Kidney glomerular epithelial cell (primary cell): ENCODE measurements around the gene PNPLA2.
A peak's percentile ranks its signal among the peaks of the same experiment; 100 is the strongest.

Experiments used
- DNase-seq: peaks from one replicate; lab custom pipeline; 2025; lab: John Stamatoyannopoulos, UW

PNPLA2 gene

GRCh38 chr11:786235-787083 lies 32.3 kb upstream of the PNPLA2 start:
- DNase-seq: no peak

GRCh38 chr11:787084-787675 lies 31.5 kb upstream of the PNPLA2 start:
- DNase-seq: no peak

GRCh38 chr11:788009-788640 lies 30.6 kb upstream of the PNPLA2 start:
- no peak for DNase-seq

GRCh38 chr11:788953-789940 lies 29.5 kb upstream of the PNPLA2 start:
- no peak for DNase-seq

GRCh38 chr11:789943-790342 lies 28.8 kb upstream of the PNPLA2 start, which contains the start of gene CEND1:
CEND1 (minus strand) TSS chr11:790090; CDS start chr11:788576, 1,514 bp downstream.
- DNase-seq: no peak

- no peak for DNase-seq
These were observed 27.8 kb upstream of the PNPLA2 start for GRCh38 chr11:790721-791564.

GRCh38 chr11:791658-792534 lies 26.8 kb upstream of the PNPLA2 start:
- no peak for DNase-seq

- no peak for DNase-seq
These were observed 26.2 kb upstream of the PNPLA2 start for GRCh38 chr11:792535-792821.

GRCh38 chr11:792873-793272 lies 25.8 kb upstream of the PNPLA2 start:
- DNase-seq: no peak

- no peak for DNase-seq
These were observed 25.2 kb upstream of the PNPLA2 start for GRCh38 chr11:793556-793955.

GRCh38 chr11:794013-794765 lies 24.5 kb upstream of the PNPLA2 start:
- no peak for DNase-seq

GRCh38 chr11:794766-795633 lies 23.7 kb upstream of the PNPLA2 start:
- no peak for DNase-seq

GRCh38 chr11:795634-796564 lies 22.8 kb upstream of the PNPLA2 start:
- DNase-seq: peak; percentile 76

GRCh38 chr11:796565-797295 lies 22.0 kb upstream of the PNPLA2 start:
- no peak for DNase-seq

- DNase-seq: peak; percentile 81
These were observed 21.2 kb upstream of the PNPLA2 start for GRCh38 chr11:797296-798092.
